ENCODE results near the gene SNRPF.
"Not testable (repeated sequence)": the region's sequence is repeated elsewhere in the genome, so short reads cannot be mapped to it uniquely, and the experiment has no call there.

SNRPF gene

GRCh38 chr12:95858451-95859343 lies at the start of gene SNRPF:
SNRPF (plus strand) TSS chr12:95858952; CDS start chr12:95859074, 122 bp downstream.
- DNase-seq (ENCODE audit: low spot score): peak; percentile 96

GRCh38 chr12:95809000-95809680 lies 49.6 kb upstream of the SNRPF start:
- no peak for DNase-seq (ENCODE audit: low spot score)

- DNase-seq (ENCODE audit: low spot score): no peak
Measured at GRCh38 chr12:95810411-95810810, 48.3 kb upstream of the SNRPF start.

GRCh38 chr12:95812155-95812554 lies 46.6 kb upstream of the SNRPF start:
- DNase-seq (ENCODE audit: low spot score): not testable (repeated sequence)

GRCh38 chr12:95815632-95816212 lies 43.0 kb upstream of the SNRPF start:
- DNase-seq (ENCODE audit: low spot score): no peak

- DNase-seq (ENCODE audit: low spot score): no peak
Measured at GRCh38 chr12:95820096-95820703, 38.6 kb upstream of the SNRPF start.

GRCh38 chr12:95829395-95829794 lies 29.4 kb upstream of the SNRPF start:
- DNase-seq (ENCODE audit: low spot score): no peak

- DNase-seq (ENCODE audit: low spot score): no peak
Measured at GRCh38 chr12:95830335-95831089, 28.2 kb upstream of the SNRPF start.

GRCh38 chr12:95834572-95834971 lies 24.2 kb upstream of the SNRPF start:
- no peak for DNase-seq (ENCODE audit: low spot score)

- no peak for DNase-seq (ENCODE audit: low spot score)
Measured at GRCh38 chr12:95836185-95836609, 22.6 kb upstream of the SNRPF start.

- no peak for DNase-seq (ENCODE audit: low spot score)
Measured at GRCh38 chr12:95836630-95837239, 22.0 kb upstream of the SNRPF start.

- DNase-seq (ENCODE audit: low spot score): no peak
Measured at GRCh38 chr12:95837240-95838038, 21.3 kb upstream of the SNRPF start.

- no peak for DNase-seq (ENCODE audit: low spot score)
Measured at GRCh38 chr12:95838125-95838524, 20.6 kb upstream of the SNRPF start.

GRCh38 chr12:95842426-95842825 lies 16.3 kb upstream of the SNRPF start:
- DNase-seq (ENCODE audit: low spot score): not testable (repeated sequence)

GRCh38 chr12:95848575-95849388 lies 10.0 kb upstream of the SNRPF start:
- no peak for DNase-seq (ENCODE audit: low spot score)

- no peak for DNase-seq (ENCODE audit: low spot score)
Measured at GRCh38 chr12:95851606-95852005, 7.1 kb upstream of the SNRPF start.

- DNase-seq (ENCODE audit: low spot score): no peak
Measured at GRCh38 chr12:95852133-95852532, 6.6 kb upstream of the SNRPF start.

- DNase-seq (ENCODE audit: low spot score): no peak
Measured at GRCh38 chr12:95857156-95857555, 1.6 kb upstream of the SNRPF start.

GRCh38 chr12:95857799-95858198 lies 953 bp upstream of the SNRPF start:
- DNase-seq (ENCODE audit: low spot score): no peak

Measured in CD4-positive, alpha-beta T cell treated with Interleukin-2 at 100 ng/mL for 4 hours (primary cell).